Esophagus muscularis mucosa (tissue), 4 donors: Measurements from ENCODE around the gene CTNNA3. TPM values are rescaled to one million over a fixed set of nuclear protein-coding genes. Genes with fewer than 3 reads are reported as not detected.
A peak's percentile ranks its signal among the peaks of the same experiment; 100 is the strongest.

ENCODE experiments used
- DNase-seq: peaks from one replicate; pipeline ENCODE4 v3.0.0-alpha.2; 2017; ENCODE audit errors: extremely low spot score
- H3K27ac ChIP-seq, 4 donors: fragments of 200-600 bp; sonication (generic); replicated peaks in 1 of 4; 1 replicate in 3 of 4; 2 replicates in 1 of 4; pipeline ENCODE4 v1.5.1; 2016 to 2019; ENCODE audit warnings: mild to moderate bottlenecking in 1 of 4
- H3K27me3 ChIP-seq, 4 donors: fragments of 200-600 bp; sonication (generic); one replicate each; pipeline versions ENCODE4 v1.5.1 to v1.6.0; 2016 to 2019
- H3K36me3 ChIP-seq, 4 donors: fragments of 200-600 bp; sonication (generic); one replicate each; pipeline ENCODE4 v1.5.1; 2016 to 2019
- H3K4me1 ChIP-seq, 4 donors: fragments of 200-600 bp; sonication (generic); one replicate each; pipeline ENCODE4 v1.5.1; 2016 to 2019
- H3K4me3 ChIP-seq, 4 donors: fragments of 200-600 bp; sonication (generic); 1 replicate in 2 of 4; 2 replicates in 2 of 4; pipeline ENCODE4 v1.5.1; 2016 to 2019; ENCODE audit warnings: mild to moderate bottlenecking in 4 of 4, moderate library complexity in 1 of 4
- H3K9me3 ChIP-seq, 4 donors: fragments of 200-600 bp; sonication (generic); 1 replicate in 3 of 4; 2 replicates in 1 of 4; pipeline ENCODE4 v1.5.1; 2016 to 2019
- CTCF ChIP-seq, 3 experiments: fragments of 200-600 bp in 2 of 3; fragments of 450-650 bp in 1 of 3; sonication (generic) in 2 of 3; IDR thresholded peaks; one replicate each; pipeline ENCODE4 v1.5.1; 2017 to 2019; ENCODE audit warnings: antibody characterized with exemption in 3 of 3, mild to moderate bottlenecking in 2 of 3, moderate library complexity in 1 of 3
- EP300 ChIP-seq: sonication (generic); formaldehyde crosslinking; IDR thresholded peaks from one replicate; pipeline ENCODE4 v1.6.1; 2017; ENCODE audit warnings: antibody characterized with exemption
- POLR2A ChIP-seq: fragments of 450-650 bp; IDR thresholded peaks from one replicate; pipeline ENCODE4 v1.6.1; 2017; ENCODE audit warnings: antibody characterized with exemption, moderate library complexity, mild to moderate bottlenecking, low read depth
- POLR2AphosphoS5 ChIP-seq, 2 donors: sonication (generic); formaldehyde crosslinking; IDR thresholded peaks; one replicate each; pipeline ENCODE4 v1.6.1; 2017; ENCODE audit warnings: antibody characterized with exemption in 2 of 2
- WGBS: methylation state at CpG from one replicate; pipeline ENCODE4 v1.1.5; 2018; 5-methylcytosine and 5-hydroxymethylcytosine counted together
- intact Hi-C: fragments of 100-400 bp; cut with DNase I; formaldehyde crosslinking; loops from one replicate; pipeline ENCODE4 v1.15.1; 2023
- total RNA-seq, 4 donors: library from RNA; depleted of rRNA; stranded (reverse); fragments of >200 nt; gene quantifications; one replicate each; pipeline versions ENCODE4 v1.1.0 to v1.2.1, GENCODE V29; 2016

CTNNA3 gene
- total RNA-seq, 4 donors from 2014 or later = 5.1 to 27.8 (median 17.6) TPM

GRCh38 chr10:66929375-66929774, 766.6 kb downstream of the CTNNA3 start:
- peaks cover 0 to 38% (median 4%) of the 10 kb centered on the region in 4 donors for H3K27me3 ChIP-seq
- TF ChIP-seq POLR2A (no peak), CTCF (IDR thresholded peaks at IDR 0.05) (no peak), EP300 (no peak), POLR2AphosphoS5 (IDR thresholded peaks at IDR 0.05) (no peak)
- intact Hi-C loops = no loop called here

GRCh38 chr10:66928776-66929175, 767.2 kb downstream of the CTNNA3 start:
- WGBS = 44% methylated on average over 3 of the region's 3 CpGs
- intact Hi-C loops = no loop called here
- peaks cover 0 to 38% (median 4%) of the 10 kb centered on the region in 4 donors for H3K27me3 ChIP-seq

More at GRCh38 chr10:66929375-66929774, 766.6 kb downstream of the CTNNA3 start:
- peaks cover 0 to 29% (median 20%) of the 10 kb centered on the region in 4 donors for H3K4me1 ChIP-seq
- H3K4me3 ChIP-seq = no peak overlapping the region
- H3K27ac ChIP-seq = no peak overlapping the region
- no peaks in the 10 kb centered on the region for H3K9me3 ChIP-seq
- DNase-seq = no peak
- WGBS = 68% methylated on average over 5 of the region's 5 CpGs
- H3K36me3 ChIP-seq = no peaks in the 10 kb centered on the region

GRCh38 chr10:66927971-66928770, 767.8 kb downstream of the CTNNA3 start:
- peaks cover 0 to 38% (median 4%) of the 10 kb centered on the region in 4 donors for H3K27me3 ChIP-seq
- 29% methylated on average over 30 of the region's 30 CpGs for WGBS
- H3K4me1 ChIP-seq = peaks cover 0 to 29% (median 20%) of the 10 kb centered on the region in 4 donors
- no peak for DNase-seq
- no peak for TF ChIP-seq POLR2A
- no peak for TF ChIP-seq POLR2AphosphoS5 (IDR thresholded peaks at IDR 0.05)
- TF ChIP-seq EP300 = no peak
- TF ChIP-seq CTCF (IDR thresholded peaks at IDR 0.05) = no peak
- no peak overlapping the region for H3K27ac ChIP-seq
- intact Hi-C loops = no loop called here
- peak overlapping the region; percentile 17 to 35 (median 26) for H3K4me3 ChIP-seq
- H3K36me3 ChIP-seq = no peaks in the 10 kb centered on the region
- H3K9me3 ChIP-seq = no peaks in the 10 kb centered on the region

More at GRCh38 chr10:66928776-66929175, 767.2 kb downstream of the CTNNA3 start:
- Histone ChIP-seq H3K9me3 (no peaks in the 10 kb centered on the region), H3K36me3 (no peaks in the 10 kb centered on the region), H3K4me1 (peaks cover 0 to 29% (median 20%) of the 10 kb centered on the region in 4 donors), H3K4me3 (no peak overlapping the region), H3K27ac (no peak overlapping the region)
- DNase-seq = no peak
- no peak for TF ChIP-seq CTCF (IDR thresholded peaks at IDR 0.05)
- TF ChIP-seq EP300 = no peak
- TF ChIP-seq POLR2A = no peak
- no peak for TF ChIP-seq POLR2AphosphoS5 (IDR thresholded peaks at IDR 0.05)

GRCh38 chr10:66927251-66927935, 768.6 kb downstream of the CTNNA3 start:
- TF ChIP-seq POLR2AphosphoS5 (IDR thresholded peaks at IDR 0.05) (no peak), POLR2A (no peak), CTCF (IDR thresholded peaks at IDR 0.05) (no peak)
- no peak overlapping the region for H3K27ac ChIP-seq
- peaks cover 0 to 38% (median 4%) of the 10 kb centered on the region in 4 donors for H3K27me3 ChIP-seq
- intact Hi-C loops = no loop called here
- WGBS = 85% methylated on average over 11 of the region's 11 CpGs
- H3K4me3 ChIP-seq = peak overlapping the region; percentile 17 to 35 (median 26)
- H3K9me3 ChIP-seq = no peaks in the 10 kb centered on the region
- H3K4me1 ChIP-seq = peaks cover 0 to 29% (median 20%) of the 10 kb centered on the region in 4 donors
- no peak for DNase-seq
- H3K36me3 ChIP-seq = no peaks in the 10 kb centered on the region
